Activated naive CD8-positive, alpha-beta T cell treated with anti-CD3 and anti-CD28 coated beads, Interleukin-2, amount 10 ng/mL, durations not matched to agents 7 days and 5 days (primary cell): Measurements from ENCODE around the gene LCP2. TPM values are rescaled to one million over a fixed set of nuclear protein-coding genes. Genes with fewer than 3 reads are reported as not detected.

Experiments used
- ATAC-seq: fragments of 150-1000 bp; cut with Tn5 transposase; one replicate; pipeline ENCODE4 v1.10.0; 2021; ENCODE audit warnings: low read depth, moderate library complexity
- POLR2A ChIA-PET: fragments of 350-600 bp; sonication (Branson Sonifier 250); formaldehyde crosslinking; loops from one replicate; lab custom pipeline; 2021; ENCODE audit warnings: antibody characterized with exemption; lab: Charles Lee
- DNase-seq: peaks from one replicate; pipeline ENCODE4 v3.0.0; 2021
- H3K27ac Mint-ChIP-seq: one replicate; pipeline ENCODE4 v1.8.0; 2022; ENCODE audit warnings: mild to moderate bottlenecking, mixed read lengths
- H3K27me3 Mint-ChIP-seq: one replicate; pipeline ENCODE4 v1.8.0; 2022; ENCODE audit warnings: mild to moderate bottlenecking, moderate library complexity, mixed read lengths
- H3K36me3 Mint-ChIP-seq: one replicate; pipeline ENCODE4 v1.8.0; 2021; ENCODE audit warnings: mild to moderate bottlenecking, mixed read lengths
- H3K4me1 Mint-ChIP-seq: one replicate; pipeline ENCODE4 v1.8.0; 2021; ENCODE audit warnings: mixed read lengths
- H3K4me3 Mint-ChIP-seq: one replicate; pipeline ENCODE4 v1.8.0; 2022; ENCODE audit warnings: mild to moderate bottlenecking, moderate library complexity, mixed read lengths
- H3K9me3 Mint-ChIP-seq: one replicate; pipeline ENCODE4 v1.8.0; 2021; ENCODE audit warnings: mixed read lengths
- total RNA-seq, 2 experiments: library from RNA; stranded (reverse); gene quantifications; one replicate each; pipeline ENCODE4 v1.2.3, GENCODE V29; 2021

Gene LCP2
- total RNA-seq, 2 experiments from 2014 or later: 444 to 452 TPM

DNA sequence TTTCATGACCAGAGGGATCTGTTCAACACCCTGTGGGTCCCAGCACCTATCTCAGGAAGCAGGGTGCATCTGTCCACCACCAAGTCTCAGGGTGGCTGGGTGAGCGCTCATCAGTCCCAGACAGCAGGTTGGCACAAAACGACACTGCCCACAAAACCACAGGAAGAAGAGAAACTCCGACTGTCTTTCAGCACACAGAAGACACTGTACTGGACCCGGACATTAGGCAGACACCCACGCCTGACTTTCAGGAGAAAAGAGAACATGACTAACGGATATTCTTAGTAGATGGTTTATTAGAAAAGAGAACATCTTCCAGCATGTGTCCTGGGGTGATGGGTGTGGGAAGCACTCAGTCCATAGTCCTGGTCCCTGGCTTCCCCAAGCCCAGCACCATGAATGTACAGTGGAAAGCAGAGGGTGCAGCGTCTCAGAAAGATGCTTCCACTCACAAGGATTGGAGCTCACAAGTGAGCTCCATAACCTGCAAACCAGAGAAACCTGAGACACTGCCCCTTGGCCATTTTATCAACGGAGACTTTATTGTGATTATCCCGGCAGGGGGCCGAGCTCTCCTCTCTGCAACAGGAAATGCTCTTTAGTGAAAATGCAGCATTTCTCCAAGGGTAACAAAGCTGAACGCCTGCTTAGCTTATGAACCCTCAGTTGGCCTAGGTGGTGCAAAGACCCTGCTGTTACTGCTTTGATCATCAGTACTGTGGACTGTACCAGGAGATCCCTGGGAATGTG is 35.8 kb upstream of the LCP2 start:
- H3K4me1 Mint-ChIP-seq: peaks cover 56% of the 10 kb centered on the region
- no peak overlapping the region for H3K4me3 Mint-ChIP-seq
- peak; percentile 27 for ATAC-seq
- peak; percentile 46 for DNase-seq
- no peaks in the 10 kb centered on the region for H3K36me3 Mint-ChIP-seq
- no peaks in the 10 kb centered on the region for H3K27me3 Mint-ChIP-seq
- H3K9me3 Mint-ChIP-seq: no peaks in the 10 kb centered on the region
- POLR2A ChIA-PET: interaction anchor here (0.9 to 6.1 kb wide), 10 partner anchors 29 to 75 kb away, joined by 3 to 371 read pairs (median 20); partner anchors contain the start of gene LCP2
- H3K27ac Mint-ChIP-seq: no peak overlapping the region

GRCh38 chr5:170332058-170332457 is 34.5 kb upstream of the LCP2 start:
- no peak overlapping the region for H3K4me3 Mint-ChIP-seq
- H3K27ac Mint-ChIP-seq: no peak overlapping the region
- H3K4me1 Mint-ChIP-seq: peaks cover 49% of the 10 kb centered on the region
- H3K36me3 Mint-ChIP-seq: no peaks in the 10 kb centered on the region
- no peaks in the 10 kb centered on the region for H3K9me3 Mint-ChIP-seq
- POLR2A ChIA-PET: interaction anchor here (1.1 to 6.1 kb wide), 13 partner anchors 13 to 70 kb away, joined by 3 to 371 read pairs (median 14); partner anchors contain the start of gene LCP2
- ATAC-seq (no peak), DNase-seq (no peak)
- no peaks in the 10 kb centered on the region for H3K27me3 Mint-ChIP-seq

DNA sequence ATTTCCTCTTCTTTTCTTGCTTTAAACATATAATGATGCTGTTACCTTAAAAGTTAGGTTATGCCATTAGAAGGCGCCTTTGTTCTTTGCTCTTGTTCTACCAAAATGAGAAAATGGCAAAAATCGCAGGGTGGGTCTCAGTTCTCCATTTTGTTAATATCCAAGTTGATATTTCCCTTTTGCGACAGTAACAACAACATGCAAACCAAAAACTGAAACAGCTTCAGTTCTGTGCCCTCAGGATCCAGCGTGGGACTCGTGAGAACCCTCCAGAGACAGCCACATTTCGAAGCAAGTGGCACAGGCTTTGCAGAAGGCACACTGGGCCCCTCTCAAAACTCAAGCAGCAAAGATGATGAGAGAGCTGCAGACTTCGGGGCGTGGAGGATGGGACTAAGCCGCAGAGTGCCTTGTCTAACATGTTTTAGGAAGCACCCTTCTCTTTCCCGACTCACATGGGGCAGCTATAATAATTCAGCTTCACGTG is 33.0 kb upstream of the LCP2 start:
- Mint-ChIP-seq H3K36me3 (no peaks in the 10 kb centered on the region), H3K4me1 (peaks cover 34% of the 10 kb centered on the region), H3K27ac (no peak overlapping the region), H3K27me3 (no peaks in the 10 kb centered on the region), H3K4me3 (no peak overlapping the region), H3K9me3 (no peaks in the 10 kb centered on the region)
- peak; percentile 13 for ATAC-seq
- POLR2A ChIA-PET: interaction anchor here (0.8 to 6.1 kb wide), 15 partner anchors 11 to 104 kb away, joined by 3 to 371 read pairs (median 9); partner anchors contain the start of gene LCP2
- DNase-seq: peak; percentile 61

DNA sequence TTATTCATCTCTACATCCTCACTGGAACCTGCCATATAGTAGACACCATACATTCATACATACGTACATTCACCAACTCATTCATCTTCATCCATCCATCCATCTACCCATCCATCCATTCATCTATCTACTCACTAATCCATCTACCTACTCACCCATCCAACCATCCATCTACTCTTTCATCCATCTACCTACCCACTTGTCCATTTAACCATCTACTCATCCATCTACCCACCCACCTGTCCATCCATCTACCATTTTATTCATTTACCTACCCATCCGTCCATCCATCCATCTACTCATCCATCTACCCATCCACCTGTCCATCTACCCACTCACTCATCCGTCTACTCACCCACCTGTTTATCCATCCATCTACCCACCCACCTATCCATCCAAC is 31.9 kb upstream of the LCP2 start:
- Mint-ChIP-seq H3K36me3 (peaks cover 3% of the 10 kb centered on the region), H3K4me1 (peaks cover 25% of the 10 kb centered on the region), H3K9me3 (no peaks in the 10 kb centered on the region), H3K27ac (no peak overlapping the region), H3K27me3 (no peaks in the 10 kb centered on the region), H3K4me3 (no peak overlapping the region)
- POLR2A ChIA-PET: interaction anchor here (1.4 to 6.1 kb wide), 3 partner anchors 13 to 54 kb away, joined by 3 to 371 read pairs (median 30); partner anchors contain the start of gene LCP2
- ATAC-seq (no peak), DNase-seq (no peak)

- DNase-seq (no peak), ATAC-seq (no peak)
- Mint-ChIP-seq H3K27ac (no peak overlapping the region), H3K4me3 (no peak overlapping the region), H3K36me3 (peaks cover 4% of the 10 kb centered on the region), H3K4me1 (peaks cover 9% of the 10 kb centered on the region), H3K27me3 (no peaks in the 10 kb centered on the region), H3K9me3 (peaks cover 4% of the 10 kb centered on the region)
- POLR2A ChIA-PET: interaction anchor here (0.8 to 1.4 kb wide), 3 partner anchors 14 to 29 kb away, joined by 3 to 10 read pairs (median 3); no protein-coding TSS in a partner anchor
These were observed 30.3 kb upstream of the LCP2 start for GRCh38 chr5:170327829-170328228.

GRCh38 chr5:170327168-170327567 is 29.6 kb upstream of the LCP2 start:
- no peak for ATAC-seq
- POLR2A ChIA-PET: interaction anchor here (0.7 kb wide), 1 partner anchor 34 kb away, joined by 3 read pairs; no protein-coding TSS in a partner anchor
- DNase-seq: no peak
- Mint-ChIP-seq H3K36me3 (peaks cover 4% of the 10 kb centered on the region), H3K4me1 (peaks cover 3% of the 10 kb centered on the region), H3K9me3 (peaks cover 4% of the 10 kb centered on the region), H3K27me3 (no peaks in the 10 kb centered on the region), H3K27ac (no peak overlapping the region), H3K4me3 (no peak overlapping the region)

GRCh38 chr5:170319301-170319700 is 21.7 kb upstream of the LCP2 start:
- DNase-seq (no peak), ATAC-seq (peak; percentile 65)
- peaks cover 8% of the 10 kb centered on the region for H3K4me1 Mint-ChIP-seq
- no peak overlapping the region for H3K27ac Mint-ChIP-seq
- no peak overlapping the region for H3K4me3 Mint-ChIP-seq
- H3K36me3 Mint-ChIP-seq: no peaks in the 10 kb centered on the region
- POLR2A ChIA-PET: interaction anchor here (0.6 to 2.1 kb wide), 5 partner anchors 11 to 1929 kb away, joined by 3 to 9 read pairs (median 4); partner anchors contain the start of gene LCP2
- peaks cover 4% of the 10 kb centered on the region for H3K9me3 Mint-ChIP-seq
- no peaks in the 10 kb centered on the region for H3K27me3 Mint-ChIP-seq

DNA sequence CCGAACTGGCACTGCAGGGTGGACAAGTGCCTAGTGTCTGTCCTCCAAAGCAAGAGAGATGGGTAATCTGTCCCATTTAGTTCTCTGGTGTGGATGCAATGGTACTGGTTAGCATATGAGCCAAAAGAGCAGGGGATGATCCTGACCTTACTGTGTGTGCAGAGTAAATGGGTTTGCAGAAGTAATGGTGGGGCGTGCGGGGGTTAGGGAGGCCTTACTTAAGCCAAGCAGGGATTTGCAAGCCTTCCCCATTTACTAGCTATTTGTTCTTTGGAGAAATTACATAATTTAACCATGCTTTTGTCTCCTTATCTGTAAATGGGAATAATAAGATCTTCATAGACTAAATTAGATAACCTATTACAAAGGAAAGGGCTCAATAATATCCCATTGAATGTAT is 19.9 kb upstream of the LCP2 start:
- DNase-seq (no peak), ATAC-seq (no peak)
- no peak overlapping the region for H3K27ac Mint-ChIP-seq
- H3K4me1 Mint-ChIP-seq: peaks cover 22% of the 10 kb centered on the region
- no peak overlapping the region for H3K4me3 Mint-ChIP-seq
- no peaks in the 10 kb centered on the region for H3K9me3 Mint-ChIP-seq
- POLR2A ChIA-PET: no interaction called here
- no peaks in the 10 kb centered on the region for H3K27me3 Mint-ChIP-seq
- no peaks in the 10 kb centered on the region for H3K36me3 Mint-ChIP-seq

- POLR2A ChIA-PET: interaction anchor here (1.4 kb wide), 1 partner anchor 13 kb away, joined by 3 read pairs; no protein-coding TSS in a partner anchor
- H3K4me1 Mint-ChIP-seq: peaks cover 28% of the 10 kb centered on the region
- no peak overlapping the region for H3K4me3 Mint-ChIP-seq
- H3K36me3 Mint-ChIP-seq: no peaks in the 10 kb centered on the region
- H3K27ac Mint-ChIP-seq: no peak overlapping the region
- H3K27me3 Mint-ChIP-seq: no peaks in the 10 kb centered on the region
- H3K9me3 Mint-ChIP-seq: no peaks in the 10 kb centered on the region
- DNase-seq (no peak), ATAC-seq (no peak)
These were observed 19.4 kb upstream of the LCP2 start for GRCh38 chr5:170316937-170317336.

DNA sequence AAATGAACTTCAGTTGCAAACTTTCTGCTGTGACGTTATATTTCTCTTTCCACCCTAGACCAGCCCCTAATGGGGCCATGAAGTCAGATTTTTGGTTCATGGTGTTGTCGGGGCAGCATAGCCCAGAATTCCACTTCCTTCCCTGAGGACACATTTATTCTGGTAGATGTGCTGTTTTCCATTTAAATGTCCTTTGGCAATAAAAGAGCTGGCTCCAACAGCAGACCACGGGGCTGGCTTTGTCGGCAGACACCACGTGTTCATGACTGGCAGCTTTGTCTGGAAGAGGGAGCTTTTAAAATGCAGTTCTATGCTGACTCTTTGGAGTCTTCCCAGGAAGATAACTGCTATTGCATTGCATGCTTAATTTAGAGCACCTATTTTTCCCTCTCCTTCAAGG is 17.6 kb upstream of the LCP2 start:
- DNase-seq (no peak), ATAC-seq (no peak)
- H3K4me1 Mint-ChIP-seq: peaks cover 42% of the 10 kb centered on the region
- POLR2A ChIA-PET: no interaction called here
- no peak overlapping the region for H3K4me3 Mint-ChIP-seq
- no peak overlapping the region for H3K27ac Mint-ChIP-seq
- H3K9me3 Mint-ChIP-seq: no peaks in the 10 kb centered on the region
- H3K36me3 Mint-ChIP-seq: no peaks in the 10 kb centered on the region
- H3K27me3 Mint-ChIP-seq: no peaks in the 10 kb centered on the region

GRCh38 chr5:170314541-170315095 is 17.0 kb upstream of the LCP2 start:
- H3K4me3 Mint-ChIP-seq: no peak overlapping the region
- POLR2A ChIA-PET: interaction anchor here (1.3 to 3.3 kb wide), 3 partner anchors 16 to 41 kb away, joined by 4 to 21 read pairs (median 10); no protein-coding TSS in a partner anchor
- no peaks in the 10 kb centered on the region for H3K27me3 Mint-ChIP-seq
- ATAC-seq: no peak
- H3K9me3 Mint-ChIP-seq: no peaks in the 10 kb centered on the region
- no peaks in the 10 kb centered on the region for H3K36me3 Mint-ChIP-seq
- peaks cover 44% of the 10 kb centered on the region for H3K4me1 Mint-ChIP-seq
- H3K27ac Mint-ChIP-seq: no peak overlapping the region
- no peak for DNase-seq

DNA sequence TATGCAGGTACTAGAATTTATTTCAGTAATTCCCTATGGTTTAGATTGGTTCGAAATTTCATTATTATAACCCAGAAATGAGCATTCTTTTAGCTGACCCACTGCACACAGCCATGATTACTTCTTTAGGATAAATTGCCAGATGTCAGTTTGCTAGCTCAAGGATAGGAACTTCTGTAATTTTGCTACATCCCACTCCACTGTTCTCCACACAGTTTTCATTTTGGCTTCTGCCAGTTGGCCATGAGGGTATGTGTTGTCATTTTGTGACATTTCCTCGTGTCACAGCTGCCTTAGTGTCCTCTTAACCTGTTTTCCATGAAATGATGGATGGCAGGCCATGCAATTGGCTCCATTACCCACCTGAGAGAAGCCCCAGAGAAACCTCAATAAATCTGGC is 16.2 kb upstream of the LCP2 start:
- POLR2A ChIA-PET: interaction anchor here (0.7 to 3.3 kb wide), 11 partner anchors 10 to 40 kb away, joined by 3 to 21 read pairs (median 10); partner anchors contain the start of gene LCP2
- Mint-ChIP-seq H3K4me3 (peak overlapping the region; percentile 51), H3K4me1 (peaks cover 38% of the 10 kb centered on the region)

GRCh38 chr5:170313344-170313743 is 15.8 kb upstream of the LCP2 start:
- Mint-ChIP-seq H3K9me3 (no peaks in the 10 kb centered on the region), H3K4me1 (peaks cover 38% of the 10 kb centered on the region), H3K27me3 (no peaks in the 10 kb centered on the region), H3K4me3 (peak overlapping the region; percentile 51), H3K36me3 (no peaks in the 10 kb centered on the region), H3K27ac (peak overlapping the region; percentile 78)
- peak; percentile 85 for ATAC-seq
- POLR2A ChIA-PET: interaction anchor here (0.7 to 3.3 kb wide), 12 partner anchors 10 to 52 kb away, joined by 3 to 21 read pairs (median 8); partner anchors contain the start of gene LCP2
- DNase-seq: no peak

More for the DNA sequence above, 16.2 kb upstream of the LCP2 start:
- DNase-seq: no peak
- Mint-ChIP-seq H3K9me3 (no peaks in the 10 kb centered on the region), H3K27me3 (no peaks in the 10 kb centered on the region), H3K36me3 (no peaks in the 10 kb centered on the region), H3K27ac (no peak overlapping the region)
- ATAC-seq: no peak
